ENCODE data around the gene FAM111B.
A peak's percentile ranks its signal among the peaks of the same experiment; 100 is the strongest.
"Not testable (repeated sequence)": the region's sequence is repeated elsewhere in the genome, so short reads cannot be mapped to it uniquely, and the experiment has no call there.

Gene FAM111B, protein sequence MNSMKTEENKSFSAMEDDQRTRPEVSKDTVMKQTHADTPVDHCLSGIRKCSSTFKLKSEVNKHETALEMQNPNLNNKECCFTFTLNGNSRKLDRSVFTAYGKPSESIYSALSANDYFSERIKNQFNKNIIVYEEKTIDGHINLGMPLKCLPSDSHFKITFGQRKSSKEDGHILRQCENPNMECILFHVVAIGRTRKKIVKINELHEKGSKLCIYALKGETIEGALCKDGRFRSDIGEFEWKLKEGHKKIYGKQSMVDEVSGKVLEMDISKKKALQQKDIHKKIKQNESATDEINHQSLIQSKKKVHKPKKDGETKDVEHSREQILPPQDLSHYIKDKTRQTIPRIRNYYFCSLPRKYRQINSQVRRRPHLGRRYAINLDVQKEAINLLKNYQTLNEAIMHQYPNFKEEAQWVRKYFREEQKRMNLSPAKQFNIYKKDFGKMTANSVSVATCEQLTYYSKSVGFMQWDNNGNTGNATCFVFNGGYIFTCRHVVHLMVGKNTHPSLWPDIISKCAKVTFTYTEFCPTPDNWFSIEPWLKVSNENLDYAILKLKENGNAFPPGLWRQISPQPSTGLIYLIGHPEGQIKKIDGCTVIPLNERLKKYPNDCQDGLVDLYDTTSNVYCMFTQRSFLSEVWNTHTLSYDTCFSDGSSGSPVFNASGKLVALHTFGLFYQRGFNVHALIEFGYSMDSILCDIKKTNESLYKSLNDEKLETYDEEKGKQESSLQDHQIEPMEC

GRCh38 chr11:59106363-59107336, at the start of gene FAM111B:
Gene FAM111B (plus strand): TSS chr11:59107237. CDS start chr11:59109626, 2,389 bp downstream.
- TF ChIP-seq, protein P1, sequence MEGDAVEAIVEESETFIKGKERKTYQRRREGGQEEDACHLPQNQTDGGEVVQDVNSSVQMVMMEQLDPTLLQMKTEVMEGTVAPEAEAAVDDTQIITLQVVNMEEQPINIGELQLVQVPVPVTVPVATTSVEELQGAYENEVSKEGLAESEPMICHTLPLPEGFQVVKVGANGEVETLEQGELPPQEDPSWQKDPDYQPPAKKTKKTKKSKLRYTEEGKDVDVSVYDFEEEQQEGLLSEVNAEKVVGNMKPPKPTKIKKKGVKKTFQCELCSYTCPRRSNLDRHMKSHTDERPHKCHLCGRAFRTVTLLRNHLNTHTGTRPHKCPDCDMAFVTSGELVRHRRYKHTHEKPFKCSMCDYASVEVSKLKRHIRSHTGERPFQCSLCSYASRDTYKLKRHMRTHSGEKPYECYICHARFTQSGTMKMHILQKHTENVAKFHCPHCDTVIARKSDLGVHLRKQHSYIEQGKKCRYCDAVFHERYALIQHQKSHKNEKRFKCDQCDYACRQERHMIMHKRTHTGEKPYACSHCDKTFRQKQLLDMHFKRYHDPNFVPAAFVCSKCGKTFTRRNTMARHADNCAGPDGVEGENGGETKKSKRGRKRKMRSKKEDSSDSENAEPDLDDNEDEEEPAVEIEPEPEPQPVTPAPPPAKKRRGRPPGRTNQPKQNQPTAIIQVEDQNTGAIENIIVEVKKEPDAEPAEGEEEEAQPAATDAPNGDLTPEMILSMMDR (IDR thresholded peaks at IDR 0.05; ENCODE audit: borderline replicate concordance, insufficient read depth, low read depth, low read length) = no peak
- H3K4me3 ChIP-seq (ENCODE audit: low read depth, low read length) = peak within 1 kb of the TSS; percentile 73

DNA sequence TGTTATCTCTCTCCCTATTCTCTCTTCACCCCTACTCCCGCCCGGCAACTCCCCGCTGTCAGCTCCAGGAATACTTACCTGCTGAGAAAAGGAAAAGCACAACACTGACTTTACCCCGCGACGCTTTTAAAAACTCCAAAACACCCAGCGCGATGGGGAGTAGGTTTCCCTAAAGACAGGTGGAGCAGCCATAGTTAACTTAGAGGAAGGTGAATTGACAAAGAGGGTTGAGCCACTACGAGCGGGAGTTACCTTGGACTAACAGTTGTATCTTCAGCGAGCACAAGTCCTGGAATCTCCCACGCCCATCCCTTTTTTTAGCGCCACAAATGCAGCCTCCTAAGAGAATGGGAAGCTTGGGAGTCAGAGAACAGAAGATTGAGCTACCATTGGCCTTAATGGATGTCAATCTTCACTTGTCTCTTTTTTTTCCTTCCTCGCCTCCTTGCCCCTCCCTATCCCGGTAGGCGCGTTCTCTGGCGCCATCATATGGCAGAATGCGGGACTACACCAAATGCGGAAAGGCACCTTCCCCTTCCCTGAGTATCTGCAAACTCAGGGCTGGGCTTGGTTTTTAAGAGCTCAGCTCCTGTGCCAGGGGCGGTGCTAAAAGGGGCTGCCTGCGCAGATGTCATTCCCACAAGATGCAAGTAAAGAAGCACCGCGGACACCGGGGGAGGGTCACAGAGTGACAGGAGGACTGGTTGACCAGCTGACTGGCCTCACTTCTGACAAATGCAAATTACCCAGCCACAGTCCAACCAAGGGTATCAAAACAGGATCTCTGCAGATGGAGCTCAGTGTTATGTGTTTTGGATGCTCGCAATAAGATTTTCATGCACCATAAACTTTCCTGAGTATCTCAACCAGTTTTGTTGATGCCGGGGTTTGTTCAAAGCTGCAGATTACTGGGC, 48.7 kb upstream of the FAM111B start:
- TF ChIP-seq, protein P1 (IDR thresholded peaks at IDR 0.05; ENCODE audit: borderline replicate concordance, insufficient read depth, low read depth, low read length) = peak; percentile 87
- peak overlapping the region; percentile 56 for H3K4me3 ChIP-seq (ENCODE audit: low read depth, low read length)

- not testable (repeated sequence) for H3K4me3 ChIP-seq (ENCODE audit: low read depth, low read length)
Measured at GRCh38 chr11:59060096-59060495, 46.9 kb upstream of the FAM111B start.

DNA sequence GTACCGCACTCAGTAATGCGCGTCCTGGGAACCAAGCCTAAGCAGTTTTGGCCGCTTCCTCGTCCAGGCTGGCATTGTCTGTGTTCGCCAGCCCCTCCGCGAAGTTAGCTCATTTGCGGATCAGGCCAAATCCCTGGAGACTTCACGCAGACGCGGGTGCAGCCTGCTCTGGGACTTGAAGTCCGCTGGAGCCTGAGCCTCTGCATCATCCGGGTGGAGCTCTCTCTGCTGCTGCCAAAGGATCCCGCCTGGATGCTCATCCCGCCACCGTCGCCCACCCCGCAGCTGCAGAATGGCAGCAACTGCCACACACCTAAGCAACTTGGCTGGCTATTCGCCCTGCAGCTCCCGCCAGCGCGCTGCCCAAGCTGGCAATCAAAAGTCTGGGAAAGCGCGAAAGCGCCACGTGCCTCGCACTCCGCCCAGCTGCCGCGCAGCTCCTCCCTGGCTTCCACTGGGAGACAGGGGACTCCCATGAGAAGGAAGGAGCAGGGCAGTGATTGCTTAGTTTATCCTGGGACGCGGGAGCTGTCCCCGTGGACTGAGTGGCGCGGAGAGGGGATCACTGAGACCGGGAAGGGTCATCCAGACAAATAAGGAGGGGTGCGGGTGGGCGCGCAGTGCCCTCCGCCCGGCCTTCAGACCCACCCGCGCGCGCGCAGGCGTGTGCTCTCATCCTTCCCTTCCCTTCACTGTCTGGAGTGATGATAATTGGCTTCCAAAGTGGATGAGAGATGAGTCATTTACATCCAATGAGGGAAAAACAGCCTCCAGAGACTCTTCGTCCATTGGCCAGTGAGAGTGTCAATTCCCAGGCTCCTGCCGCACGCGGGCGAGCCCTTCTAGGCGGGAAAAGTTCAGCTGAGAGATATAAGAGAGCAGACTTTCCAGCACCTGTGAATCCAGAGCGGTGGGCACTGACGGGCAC, 44.2 kb upstream of the FAM111B start:
- TF ChIP-seq, protein P1 (IDR thresholded peaks at IDR 0.05; ENCODE audit: borderline replicate concordance, insufficient read depth, low read depth, low read length) = no peak
- no peak overlapping the region for H3K4me3 ChIP-seq (ENCODE audit: low read depth, low read length)

- H3K4me3 ChIP-seq (ENCODE audit: low read depth, low read length) = not testable (repeated sequence)
Measured at GRCh38 chr11:59063996-59064727, 42.9 kb upstream of the FAM111B start.

DNA sequence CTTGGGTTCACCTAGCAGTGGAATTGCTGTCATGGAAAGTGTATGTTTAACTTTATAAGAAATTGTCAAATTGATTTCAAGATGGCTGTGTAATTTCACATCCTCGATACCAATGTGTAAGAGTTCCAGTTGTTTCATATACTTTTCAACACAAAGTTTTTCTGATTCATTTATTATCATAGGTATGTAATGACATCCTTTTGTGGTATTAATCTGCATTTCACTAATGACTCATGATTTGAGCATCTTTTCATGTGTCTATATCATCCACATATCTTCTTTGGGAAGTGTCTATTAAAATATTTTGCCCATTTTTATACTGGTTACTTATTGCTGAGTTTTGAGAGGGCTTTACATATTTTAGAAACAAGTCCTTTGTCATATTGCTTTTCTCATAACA, 38.0 kb upstream of the FAM111B start:
- TF ChIP-seq, protein P1 (IDR thresholded peaks at IDR 0.05; ENCODE audit: borderline replicate concordance, insufficient read depth, low read depth, low read length) = no peak
- no peak overlapping the region for H3K4me3 ChIP-seq (ENCODE audit: low read depth, low read length)
